Tongue (tissue), 2 donors: ENCODE results near the gene KIAA0825. TPM values are rescaled to one million over a fixed set of nuclear protein-coding genes. Genes with fewer than 3 reads are reported as not detected.

ENCODE experiments used
- DNase-seq: peaks from one replicate; pipeline ENCODE4 v3.0.0-alpha.2; 2015
- total RNA-seq: library from RNA; depleted of rRNA; stranded (reverse); fragments of >200 nt; gene quantifications from one replicate; pipeline ENCODE4 v1.2.3, GENCODE V29; 2014

KIAA0825 gene
- total RNA-seq, 1 donor from 2014 or later, result 13.1 TPM

GRCh38 chr5:94440015-94440414 lies 178.4 kb downstream of the KIAA0825 start:
- DNase-seq, result peak; percentile 24

- peak; percentile 5 for DNase-seq
These were observed 184.8 kb downstream of the KIAA0825 start for GRCh38 chr5:94433397-94434163.

- DNase-seq, result no peak
These were observed 185.9 kb downstream of the KIAA0825 start for GRCh38 chr5:94432499-94432898.

DNA sequence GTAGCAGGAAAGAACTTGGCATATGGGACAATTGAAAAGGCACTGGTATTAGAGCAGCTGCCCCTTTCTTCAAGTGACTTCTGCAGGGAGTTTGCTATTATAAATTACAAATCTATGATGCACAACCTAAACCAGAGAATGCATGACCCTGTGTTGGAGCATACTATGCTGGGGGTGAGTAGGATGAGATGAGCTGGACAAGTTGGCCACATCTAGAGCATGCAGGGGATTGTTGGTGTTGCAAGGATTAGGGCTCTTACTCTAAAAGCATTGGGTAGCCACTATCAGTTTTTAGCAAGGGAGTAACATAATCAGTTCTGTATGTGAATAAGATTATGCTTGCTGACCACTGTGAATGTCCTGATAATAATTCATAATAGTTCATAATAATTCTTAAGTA lies 186.7 kb downstream of the KIAA0825 start:
- no peak for DNase-seq

- DNase-seq, result no peak
These were observed 188.8 kb downstream of the KIAA0825 start for GRCh38 chr5:94429566-94429965.

GRCh38 chr5:94425396-94425795 lies 193.0 kb downstream of the KIAA0825 start:
- no peak for DNase-seq

DNA sequence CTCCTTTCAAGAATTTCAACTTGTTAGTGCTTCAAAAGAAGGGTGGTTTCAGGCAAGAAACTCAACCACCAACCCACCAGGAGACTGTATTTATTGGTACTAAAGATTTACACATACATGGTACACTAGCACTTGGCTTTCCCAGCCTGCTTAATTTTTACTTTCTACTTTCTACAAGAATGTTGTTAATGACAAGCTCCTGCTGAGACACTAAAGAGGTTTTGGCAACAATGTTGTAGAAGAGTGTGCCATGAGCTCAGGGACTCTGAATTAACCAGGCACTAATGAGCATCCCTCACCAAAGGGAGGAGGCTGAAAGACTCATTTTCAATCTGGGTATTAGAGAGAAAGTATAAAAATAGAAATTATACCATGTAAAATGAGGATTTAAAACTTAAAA lies 195.0 kb downstream of the KIAA0825 start:
- DNase-seq, result no peak

GRCh38 chr5:94422812-94423211 lies 195.6 kb downstream of the KIAA0825 start:
- DNase-seq, result no peak

DNA sequence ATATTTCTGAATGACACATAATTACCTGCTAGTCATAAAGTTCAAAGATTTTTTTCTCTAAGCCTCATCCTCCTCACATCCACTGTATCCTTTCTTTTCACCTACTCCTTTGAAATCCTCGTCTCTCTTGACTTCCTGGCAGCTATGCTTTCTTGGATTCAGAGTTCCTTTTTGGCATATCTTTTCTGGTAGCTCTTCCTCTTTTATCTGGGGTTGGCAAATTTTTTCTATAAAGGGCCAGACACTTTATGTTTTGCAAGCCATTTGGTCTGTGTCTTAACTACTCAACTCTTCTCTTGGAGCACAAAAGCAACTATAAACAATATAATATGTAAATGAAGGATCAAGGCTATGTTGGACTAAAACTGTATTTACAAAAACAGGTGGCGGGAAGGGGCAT lies 197.5 kb downstream of the KIAA0825 start:
- no peak for DNase-seq

DNA sequence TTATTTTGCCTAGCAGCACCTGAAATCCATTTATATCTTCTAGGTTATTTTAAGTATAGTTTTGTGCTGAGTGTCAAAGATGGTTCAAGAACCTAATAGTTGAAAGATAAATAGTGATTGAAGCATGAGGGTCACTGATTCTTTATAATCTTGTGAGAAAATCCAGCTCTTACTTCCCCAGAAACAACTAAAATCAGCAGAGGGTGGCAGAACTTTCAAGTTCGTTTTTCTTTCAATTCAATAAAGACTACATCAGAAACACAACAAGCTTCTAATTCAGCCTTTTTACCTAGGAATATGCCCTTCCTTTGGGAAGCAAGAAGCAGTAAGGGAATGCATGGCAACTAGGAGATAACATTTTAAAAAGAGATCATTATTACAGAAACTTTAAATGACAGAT lies 202.6 kb downstream of the KIAA0825 start:
- DNase-seq, result no peak

GRCh38 chr5:94409440-94409839 lies 209.0 kb downstream of the KIAA0825 start:
- no peak for DNase-seq

DNA sequence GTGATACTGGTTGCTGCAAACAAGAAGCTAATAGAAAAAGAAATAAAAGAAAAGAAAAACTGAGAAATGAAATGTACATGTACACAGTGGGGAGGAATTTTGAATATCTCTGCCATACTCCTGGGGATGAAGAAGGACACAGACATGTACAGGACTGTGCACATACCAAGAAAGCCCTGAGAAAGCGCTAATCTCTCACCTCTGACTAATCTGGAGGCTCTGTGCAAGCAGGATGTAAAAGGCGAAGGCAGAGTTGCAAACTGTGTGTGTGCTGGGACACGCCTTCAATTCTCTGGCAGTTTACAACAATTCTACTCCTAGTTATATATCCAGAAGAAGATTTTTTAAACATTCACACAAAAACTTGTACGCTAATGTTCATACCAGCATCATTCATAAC lies 211.4 kb downstream of the KIAA0825 start:
- no peak for DNase-seq

DNA sequence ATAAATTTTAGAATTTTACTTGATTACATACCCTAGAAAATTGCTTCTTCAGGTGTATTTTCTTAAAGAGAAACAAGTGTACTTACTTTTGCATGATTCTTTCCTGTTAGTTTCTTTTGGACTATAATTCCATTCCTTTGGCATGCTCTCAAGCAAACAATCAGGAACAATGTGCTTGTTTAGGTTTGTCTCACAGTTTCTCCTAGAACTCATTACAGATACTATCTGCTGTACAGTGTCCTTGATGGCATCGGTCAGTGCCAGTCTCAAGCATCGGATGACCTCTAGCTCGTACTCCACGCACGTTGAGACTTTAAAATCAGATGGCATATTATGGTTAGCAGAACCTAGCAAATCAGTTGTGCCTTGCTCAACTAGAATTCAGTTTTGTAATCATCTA lies 214.9 kb downstream of the KIAA0825 start:
- no peak for DNase-seq

- no peak for DNase-seq
These were observed 216.3 kb downstream of the KIAA0825 start for GRCh38 chr5:94402096-94402495.

GRCh38 chr5:94397508-94397907 lies 220.9 kb downstream of the KIAA0825 start:
- DNase-seq, result no peak

GRCh38 chr5:94396687-94397086 lies 221.7 kb downstream of the KIAA0825 start:
- no peak for DNase-seq

DNA sequence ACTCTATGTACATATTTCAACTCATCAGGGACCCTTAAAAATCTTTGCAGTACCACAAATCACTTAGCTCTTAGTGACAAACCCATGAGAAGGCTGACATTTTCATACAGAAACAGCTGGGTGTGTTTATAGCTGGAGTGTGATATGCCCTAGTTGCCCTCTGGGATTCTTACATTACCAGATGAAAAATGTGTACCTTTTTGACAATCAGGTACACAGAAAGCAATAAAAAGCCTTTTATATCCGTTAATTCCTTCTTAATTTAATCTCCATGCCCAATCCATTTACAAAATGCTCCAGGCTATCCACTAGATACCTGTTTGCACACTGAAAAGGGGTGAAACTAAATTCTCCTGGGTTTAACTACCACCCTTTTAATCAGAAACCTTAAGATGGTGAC lies 222.9 kb downstream of the KIAA0825 start:
- DNase-seq, result no peak

GRCh38 chr5:94391996-94392395 lies 226.4 kb downstream of the KIAA0825 start:
- DNase-seq, result peak; percentile 10

- DNase-seq, result no peak
These were observed 228.9 kb downstream of the KIAA0825 start for GRCh38 chr5:94389515-94389899.

DNA sequence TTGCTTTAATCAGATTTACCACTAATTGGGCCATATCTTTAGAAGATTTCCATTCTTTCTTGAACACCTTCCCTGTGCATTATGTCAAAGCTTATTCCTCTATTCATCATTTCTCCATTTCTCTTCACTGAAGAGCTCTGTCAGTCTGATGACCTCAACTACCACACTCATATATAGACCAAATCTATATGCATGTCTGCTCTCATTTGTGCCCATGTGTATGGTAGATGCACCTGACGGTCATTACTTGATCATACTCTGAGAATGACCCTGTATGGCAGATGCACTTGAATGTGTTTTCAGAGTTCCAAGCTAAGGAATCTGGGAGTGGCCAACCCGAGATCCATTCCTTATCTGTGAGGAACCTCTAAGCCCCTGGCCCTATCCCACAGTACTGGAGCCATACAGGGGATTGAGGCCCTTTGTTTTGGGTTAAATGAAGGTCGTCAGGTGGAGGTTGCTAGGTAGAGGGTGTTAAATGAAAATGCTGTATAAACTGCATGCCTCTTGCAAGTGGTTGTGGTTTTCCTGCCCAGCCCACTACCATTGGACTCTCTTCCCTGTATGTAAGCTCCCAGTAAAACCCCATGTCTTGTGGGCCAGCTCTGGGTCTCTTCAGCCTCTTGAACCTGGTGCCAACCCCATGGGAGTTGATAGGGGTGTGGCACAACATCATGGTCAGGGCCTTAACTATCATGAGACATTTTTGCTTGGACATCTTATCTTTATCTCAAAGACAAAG lies 229.5 kb downstream of the KIAA0825 start:
- DNase-seq, result no peak

DNA sequence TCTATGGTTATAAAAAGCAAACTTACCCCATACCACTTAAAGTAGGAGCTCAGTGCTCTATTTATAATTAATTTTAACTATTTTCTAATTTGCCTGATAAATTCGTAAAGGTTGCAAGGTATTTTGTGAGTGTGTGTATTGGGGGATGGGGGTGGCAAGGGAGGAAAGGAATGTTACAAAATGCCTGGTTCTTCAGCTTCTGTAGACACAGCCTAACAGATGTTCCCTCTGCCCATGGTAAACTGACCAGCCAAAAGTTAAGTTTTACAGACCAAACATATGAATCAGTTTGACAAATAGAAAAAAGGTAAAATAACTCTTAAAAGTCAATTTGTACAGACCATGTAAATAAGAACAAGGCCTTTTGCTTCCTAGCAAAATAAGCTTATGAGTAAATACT lies 232.6 kb downstream of the KIAA0825 start:
- no peak for DNase-seq

- DNase-seq, result no peak
These were observed 240.3 kb downstream of the KIAA0825 start for GRCh38 chr5:94378062-94378461.

- DNase-seq, result no peak
These were observed 241.6 kb downstream of the KIAA0825 start for GRCh38 chr5:94376672-94377345.
